GM21717 (cell line): ENCODE measurements around the gene SMIM20.
"Not testable (repeated sequence)": the region's sequence is repeated elsewhere in the genome, so short reads cannot be mapped to it uniquely, and the experiment has no call there.

Source experiments
- ATAC-seq: cut with Tn5 transposase; IDR thresholded peaks from one replicate; pipeline ENCODE4 v1.9.1; 2021; ENCODE audit warnings: mild to moderate bottlenecking, moderate library complexity; ENCODE audit not compliant: unreplicated experiment

SMIM20 gene

DNA sequence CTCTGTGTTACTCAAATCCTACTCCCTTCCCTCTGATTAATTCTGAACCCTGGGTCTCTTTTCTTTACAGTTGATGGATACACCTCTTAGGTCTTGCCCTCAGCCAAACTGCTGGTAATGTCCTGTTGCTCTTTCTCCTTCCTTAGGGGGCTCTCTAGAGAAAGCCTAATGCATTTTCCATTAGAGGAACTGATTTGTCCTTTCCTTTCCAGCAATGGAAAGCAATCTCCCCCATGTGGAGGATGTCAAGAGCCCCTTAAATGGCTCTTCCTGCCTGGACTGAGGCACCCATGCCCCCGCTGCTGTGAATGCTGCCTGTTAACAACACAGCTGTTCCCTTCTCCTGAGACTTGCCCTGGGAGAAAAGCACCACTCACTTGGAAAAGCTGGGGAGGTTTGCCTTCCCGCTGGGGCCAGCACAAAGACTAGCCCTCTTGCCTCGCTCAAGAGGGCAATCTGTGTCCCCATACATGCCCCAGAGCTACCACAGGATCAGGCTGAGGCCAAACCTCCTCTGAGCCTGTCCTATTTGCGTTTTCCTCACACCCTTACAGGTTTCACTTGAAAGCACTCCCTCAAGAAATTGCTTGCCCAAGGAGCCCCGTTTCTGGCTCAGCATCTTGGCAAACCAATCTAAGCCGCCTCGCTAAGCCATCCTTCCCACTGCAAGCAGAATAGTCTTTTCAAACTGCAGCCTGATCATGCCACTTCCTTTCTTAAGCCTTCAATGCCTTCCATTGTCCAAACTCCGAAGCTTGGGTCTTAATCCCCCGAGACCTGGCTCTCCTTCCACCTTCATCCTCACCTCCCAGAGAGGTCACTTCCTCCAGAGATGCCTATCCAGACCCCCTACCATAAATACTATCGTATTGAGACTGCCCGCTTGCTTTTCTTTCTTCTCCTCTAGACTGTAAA, 23.2 kb upstream of the SMIM20 start:
- no peak for ATAC-seq

DNA sequence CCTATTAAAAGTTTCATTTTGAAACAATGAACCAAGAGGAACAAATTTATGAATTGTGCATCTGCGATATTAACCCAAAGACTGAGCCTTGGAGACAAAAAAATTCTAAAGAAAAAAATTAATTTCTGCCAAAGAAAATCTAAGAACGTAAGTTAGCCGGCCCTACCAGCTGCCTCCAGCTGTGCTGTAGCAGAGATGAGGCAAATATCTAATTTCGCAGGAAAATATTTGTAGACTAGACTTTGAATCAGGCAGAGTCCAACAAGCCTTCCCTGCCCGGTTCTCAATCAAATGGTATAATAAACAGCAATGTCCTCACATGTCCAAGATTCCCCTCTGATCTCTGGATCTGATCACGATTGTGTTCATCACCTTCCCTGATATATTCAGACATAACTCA, 21.2 kb upstream of the SMIM20 start:
- ATAC-seq: no peak

DNA sequence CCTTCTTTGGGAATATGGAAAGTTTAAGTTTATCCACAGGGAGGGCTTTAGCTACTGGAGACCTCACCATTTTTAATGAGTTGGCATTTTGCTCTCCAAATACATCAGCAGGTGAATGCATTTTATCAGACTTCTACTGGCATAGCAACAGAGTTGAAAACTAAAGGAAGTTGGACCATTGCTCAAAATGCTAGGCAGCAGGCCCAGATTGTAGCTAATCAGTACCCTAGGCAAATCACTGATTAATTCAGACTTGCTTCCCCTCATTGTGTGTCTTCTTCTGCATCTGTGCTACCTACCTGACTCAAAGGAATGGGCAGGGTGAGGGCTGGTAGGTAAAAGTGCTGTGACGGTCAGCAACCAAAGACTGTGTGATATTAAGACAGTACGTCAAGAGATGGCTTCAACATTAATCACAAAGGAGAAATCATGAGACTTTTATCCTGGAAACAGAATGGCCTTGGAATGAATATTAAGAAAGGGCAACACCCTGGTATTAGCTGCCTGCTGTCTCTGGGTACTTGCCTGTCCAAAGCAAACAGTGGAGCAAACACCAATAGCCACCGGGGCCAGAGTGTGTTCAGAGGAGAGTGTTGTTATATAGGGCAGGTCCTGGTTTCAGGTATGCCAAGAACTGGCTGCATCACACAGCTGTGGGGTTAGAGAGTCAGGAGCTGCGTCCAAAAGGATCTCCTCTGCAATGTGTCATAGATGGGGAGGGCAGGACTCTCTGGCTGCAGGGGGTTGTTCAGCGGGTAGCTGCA, 17.1 kb upstream of the SMIM20 start:
- no peak for ATAC-seq

DNA sequence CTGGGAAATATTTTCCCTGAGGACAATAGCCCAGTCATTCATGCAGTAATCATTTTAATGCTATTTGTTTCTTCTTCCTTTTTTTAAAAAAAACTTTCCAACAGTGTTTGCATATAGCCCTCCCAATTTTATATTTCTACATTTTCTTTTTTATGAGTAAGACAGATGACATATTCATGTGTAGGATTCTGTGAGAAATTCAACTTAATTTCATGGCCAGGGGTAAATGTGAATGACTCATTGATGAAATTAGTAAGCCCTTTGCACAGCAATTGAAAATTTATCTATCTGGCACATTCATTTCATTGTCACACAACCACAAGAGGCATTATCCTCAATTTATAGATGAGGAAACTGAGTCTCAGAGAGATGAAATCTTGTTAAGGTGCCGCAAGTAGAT, 13.7 kb upstream of the SMIM20 start:
- ATAC-seq: no peak

DNA sequence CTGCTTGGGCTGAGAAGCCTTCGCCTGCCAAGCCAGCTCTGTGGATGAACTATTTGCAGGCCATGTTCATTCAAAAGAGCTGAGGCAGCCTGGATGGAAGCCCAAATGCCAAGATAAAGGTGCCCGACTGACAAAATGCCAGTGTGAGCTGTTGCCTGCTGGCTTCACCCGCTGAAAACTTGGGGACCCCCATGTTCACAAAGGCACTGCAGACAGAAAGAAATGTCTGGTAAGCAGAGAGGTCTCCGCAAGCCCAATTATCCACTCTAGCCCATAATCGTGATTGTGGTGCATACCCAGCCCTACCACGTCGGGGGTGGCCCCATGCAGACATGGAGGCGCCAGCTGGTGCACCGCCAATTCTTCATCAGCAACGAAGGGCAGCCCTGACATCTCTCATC, 13.0 kb upstream of the SMIM20 start:
- no peak for ATAC-seq

DNA sequence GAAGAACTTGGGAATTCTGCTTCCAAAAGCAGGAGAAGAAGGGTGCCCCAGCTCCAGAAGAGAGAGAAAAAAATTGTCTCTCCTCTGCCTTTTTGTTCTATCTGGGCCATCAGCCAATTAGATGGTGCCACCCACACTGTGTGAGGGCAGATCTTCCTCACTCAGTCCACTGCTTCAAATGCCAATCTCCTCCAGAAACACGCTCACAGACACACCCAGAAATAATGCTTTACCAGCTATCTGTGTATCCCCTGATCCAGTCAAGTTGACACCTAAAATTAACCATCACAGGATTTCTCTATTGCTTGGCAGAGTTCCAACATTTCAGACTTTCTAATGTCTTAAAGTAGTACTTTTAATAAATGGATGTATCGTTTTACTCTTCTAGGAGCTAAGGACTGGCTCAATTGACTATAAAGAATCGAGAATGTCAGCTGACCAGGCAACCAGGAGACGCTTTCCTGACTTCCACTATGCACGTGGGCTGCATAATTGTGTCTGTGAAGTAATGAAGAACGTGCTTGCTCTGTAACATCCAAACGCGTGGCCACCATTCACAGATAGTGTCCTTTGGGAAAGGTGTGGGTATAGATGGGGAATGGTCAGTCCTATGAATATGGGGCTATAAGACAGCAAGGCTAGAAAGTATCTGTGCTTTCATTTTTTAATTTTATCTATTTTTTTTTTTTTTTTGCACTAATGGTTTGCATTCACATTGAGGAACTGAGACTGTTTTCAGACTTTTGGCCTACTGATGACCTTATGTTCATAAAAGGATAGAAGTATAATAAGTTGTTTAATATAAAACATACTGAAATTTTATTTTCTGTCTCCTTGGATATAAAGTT, 9.9 kb upstream of the SMIM20 start:
- no peak for ATAC-seq

DNA sequence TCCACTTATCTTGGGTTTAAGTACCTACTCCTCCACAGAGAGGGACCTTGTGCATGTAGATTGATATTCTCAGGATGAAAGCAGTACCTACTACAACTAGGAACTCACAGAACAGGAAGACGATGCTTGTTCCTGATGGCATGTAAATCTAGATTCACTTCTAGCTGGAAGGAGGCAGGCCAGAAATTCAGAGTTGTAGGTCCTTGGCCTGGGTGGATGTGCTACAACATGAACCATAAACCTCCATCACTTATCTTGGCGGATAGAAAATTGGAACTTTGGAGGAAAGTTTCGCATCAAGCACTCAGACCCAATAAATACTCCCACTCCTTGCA, 9.3 kb upstream of the SMIM20 start:
- ATAC-seq: no peak

DNA sequence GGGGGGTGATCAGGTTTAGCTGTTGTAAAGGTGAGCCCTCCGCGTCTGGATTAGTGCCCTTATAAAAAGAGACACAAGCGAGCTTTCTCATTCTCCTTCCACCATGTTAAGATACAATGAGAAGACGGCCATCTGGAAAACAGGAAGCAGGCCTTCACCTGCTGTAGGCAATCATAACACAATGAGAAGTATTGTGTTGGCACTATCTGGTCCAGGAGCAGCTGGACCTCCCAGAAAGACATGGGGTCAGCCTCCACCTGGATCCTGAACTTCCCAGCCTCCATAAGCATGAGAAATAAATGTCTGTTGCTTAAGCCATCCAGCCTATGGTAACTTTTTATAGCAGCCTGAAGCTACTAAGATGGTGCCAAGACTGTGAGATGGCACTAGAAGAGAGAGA, 8.6 kb upstream of the SMIM20 start:
- no peak for ATAC-seq

DNA sequence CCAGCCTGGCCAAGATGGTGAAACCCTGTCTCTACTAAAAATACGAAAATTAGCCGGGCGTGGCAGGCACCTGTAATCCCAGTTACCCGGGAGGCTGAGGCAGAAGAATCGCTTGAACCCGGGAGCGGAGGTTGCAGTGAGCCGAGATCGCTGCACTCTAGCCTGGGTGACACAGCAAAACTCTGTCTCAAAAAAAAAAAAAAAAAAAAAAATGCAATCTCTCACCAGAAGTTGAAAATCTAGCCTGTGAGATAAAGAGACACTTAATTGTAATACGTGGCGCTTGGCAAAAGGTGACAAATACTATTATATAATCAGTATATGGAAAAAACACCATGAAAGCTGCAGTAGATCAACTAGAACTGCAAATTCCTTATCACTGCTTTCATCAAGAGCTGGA, 7.9 kb upstream of the SMIM20 start:
- ATAC-seq: not testable (repeated sequence)

DNA sequence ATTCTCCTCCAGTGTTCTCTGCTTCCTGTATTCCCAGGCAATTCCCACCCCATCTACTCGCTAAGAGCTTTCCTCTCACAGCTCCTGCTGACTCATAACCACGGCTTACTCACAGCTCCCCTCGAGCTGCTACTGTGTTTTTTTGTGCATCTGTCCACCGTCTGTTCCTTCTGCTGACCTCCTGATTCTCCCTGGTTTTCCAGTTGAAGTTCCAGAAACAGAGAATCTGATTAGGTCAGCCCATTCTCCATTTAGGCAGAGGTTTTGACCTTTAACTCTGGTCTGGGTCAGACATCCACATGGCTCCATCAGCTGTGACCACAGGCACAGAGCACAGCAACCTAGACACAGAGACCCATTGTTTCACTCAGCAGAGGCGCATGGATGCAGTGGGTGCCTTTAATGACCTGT, 5.5 kb upstream of the SMIM20 start:
- ATAC-seq: no peak

DNA sequence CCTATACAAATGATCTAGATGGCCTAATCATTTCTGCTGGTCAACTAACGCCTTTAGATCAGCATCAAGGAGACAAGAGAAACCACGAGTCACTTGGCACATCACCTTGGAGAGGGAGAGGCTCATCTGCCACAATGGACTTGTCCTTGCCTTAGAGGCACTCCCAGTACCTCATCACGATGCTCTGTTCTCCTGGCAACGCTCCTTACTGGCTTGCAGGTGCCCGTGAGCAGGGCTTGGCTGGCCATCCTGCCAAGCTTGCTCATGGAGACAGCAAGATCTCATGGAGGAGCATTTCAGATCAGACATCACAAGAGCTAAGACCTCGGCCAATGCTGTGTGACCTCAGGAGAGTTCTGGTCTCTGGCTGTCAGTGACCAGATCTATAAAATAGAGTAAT, 2.7 kb upstream of the SMIM20 start:
- no peak for ATAC-seq

DNA sequence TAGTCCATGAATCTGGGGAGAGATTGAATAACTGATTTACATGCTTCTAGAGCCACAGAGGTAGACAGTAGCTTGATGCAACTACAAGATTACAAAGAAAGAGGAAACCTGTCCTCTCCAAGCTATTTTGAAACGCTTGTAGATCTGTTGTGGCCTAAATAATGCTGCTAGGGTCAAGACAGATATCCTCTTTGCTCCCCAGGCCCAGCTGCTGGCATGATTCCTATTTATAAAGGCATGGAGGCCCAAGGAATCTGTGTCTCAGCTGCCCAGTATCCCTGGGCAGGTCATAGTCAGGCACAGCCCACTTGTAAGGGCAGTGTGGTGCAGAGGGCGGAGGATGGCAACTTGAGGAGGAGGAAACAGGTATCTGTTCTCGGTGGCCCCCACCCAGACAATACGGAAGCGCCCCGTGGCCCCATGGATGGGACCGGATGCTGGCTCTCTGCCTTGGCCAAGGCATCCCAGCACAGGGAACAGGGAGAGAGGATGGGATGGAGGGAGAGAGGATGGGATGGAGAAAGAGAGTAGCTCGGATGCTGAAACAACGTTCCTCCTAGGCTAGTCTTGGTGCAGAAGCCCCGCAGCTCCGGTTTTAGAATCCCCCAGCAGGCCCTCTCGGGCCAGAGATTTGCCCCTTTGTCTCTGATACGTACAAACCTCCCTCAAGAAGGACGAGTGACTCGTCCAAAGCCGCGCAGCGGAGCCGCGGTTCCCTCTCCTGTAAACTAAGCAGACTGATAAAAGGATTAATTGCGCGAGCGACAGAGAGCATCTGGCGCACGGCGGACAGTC, 767 bp upstream of the SMIM20 start:
- ATAC-seq: peak; percentile 29

DNA sequence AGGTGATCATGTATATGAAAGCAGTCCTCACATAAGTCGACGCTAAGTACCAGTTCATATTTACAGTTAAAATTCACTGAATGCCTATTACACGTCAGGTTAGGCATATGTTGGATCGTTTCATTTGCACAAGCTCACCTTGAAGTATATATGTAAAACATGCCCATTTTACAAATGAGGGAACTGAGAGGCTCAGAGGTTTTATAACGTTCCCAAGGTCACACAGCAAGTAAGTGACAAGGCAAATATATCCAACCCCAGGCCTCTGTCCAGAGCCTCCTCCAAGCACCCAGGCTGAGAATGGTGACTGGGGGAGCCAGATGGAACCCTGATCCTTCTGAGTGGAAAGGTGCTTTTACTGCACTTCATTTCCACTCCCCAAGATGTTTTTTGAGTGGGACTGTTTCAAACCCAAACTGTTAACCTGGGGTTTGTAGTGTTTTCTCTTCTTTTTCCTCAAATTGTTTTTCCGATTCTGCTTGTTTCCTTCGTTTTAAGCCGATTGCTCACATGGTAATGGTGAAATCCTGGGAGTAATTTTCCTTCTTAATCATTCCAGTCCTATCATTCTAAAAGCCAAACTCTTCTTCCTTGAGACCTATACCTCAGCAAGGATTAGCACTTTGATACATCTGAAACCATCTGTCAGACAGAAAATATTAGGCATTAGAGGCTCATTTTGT, 791 bp downstream of the SMIM20 start:
- ATAC-seq: peak; percentile 3

DNA sequence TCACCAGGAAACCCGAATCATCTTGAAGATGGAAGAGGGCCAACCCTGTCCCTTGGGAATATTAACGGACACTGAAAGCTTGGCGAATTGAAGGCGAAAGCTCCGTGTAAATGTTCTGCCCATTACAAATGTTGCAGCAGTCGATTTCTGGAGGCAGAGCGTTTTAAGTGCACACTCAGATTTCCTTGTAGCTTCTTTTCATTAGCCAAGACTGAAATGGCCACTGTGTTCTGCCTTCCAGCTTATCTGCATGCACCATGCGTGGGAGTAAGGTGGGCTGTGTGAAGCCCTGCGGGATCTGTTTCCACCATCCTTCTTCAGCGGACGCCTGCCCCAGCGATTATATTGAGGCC, 1.3 kb downstream of the SMIM20 start:
- ATAC-seq: no peak

DNA sequence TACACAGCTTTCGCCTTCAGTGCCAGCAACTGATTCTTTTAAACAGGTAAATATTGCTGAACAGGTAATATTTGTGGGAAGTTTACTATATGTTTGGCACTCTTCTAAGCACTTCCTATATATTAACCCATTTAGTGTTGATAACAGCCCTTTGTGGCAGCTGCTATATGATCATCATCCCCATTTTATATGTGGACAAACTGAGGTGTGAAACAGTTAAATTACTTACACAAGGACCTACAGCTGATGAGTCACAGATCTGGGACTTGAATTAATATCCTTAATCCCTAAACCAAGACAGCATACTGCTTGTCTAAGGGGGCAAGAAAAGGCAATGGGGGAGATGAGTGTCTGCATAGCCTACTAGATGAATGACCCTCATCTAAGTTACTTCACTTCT, 2.9 kb downstream of the SMIM20 start:
- no peak for ATAC-seq

DNA sequence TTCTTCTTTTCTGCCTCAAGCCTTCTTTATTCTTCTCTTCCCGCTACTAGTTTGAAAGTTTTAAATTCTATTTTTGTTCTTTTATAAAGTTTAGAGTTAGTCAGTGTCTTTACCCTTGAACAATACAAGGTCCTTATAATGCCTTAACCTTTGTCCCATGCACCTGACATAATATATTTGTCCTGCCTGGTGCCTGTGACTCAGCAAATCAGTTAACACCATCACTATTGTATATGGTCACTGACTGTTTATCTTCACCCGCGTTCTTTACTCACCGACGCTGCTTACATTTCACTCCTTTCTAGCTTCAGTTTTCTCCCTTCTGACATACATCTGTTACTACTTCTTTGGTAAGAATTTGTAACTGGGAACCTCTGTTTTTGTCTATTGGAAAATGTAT, 5.7 kb downstream of the SMIM20 start:
- no peak for ATAC-seq

DNA sequence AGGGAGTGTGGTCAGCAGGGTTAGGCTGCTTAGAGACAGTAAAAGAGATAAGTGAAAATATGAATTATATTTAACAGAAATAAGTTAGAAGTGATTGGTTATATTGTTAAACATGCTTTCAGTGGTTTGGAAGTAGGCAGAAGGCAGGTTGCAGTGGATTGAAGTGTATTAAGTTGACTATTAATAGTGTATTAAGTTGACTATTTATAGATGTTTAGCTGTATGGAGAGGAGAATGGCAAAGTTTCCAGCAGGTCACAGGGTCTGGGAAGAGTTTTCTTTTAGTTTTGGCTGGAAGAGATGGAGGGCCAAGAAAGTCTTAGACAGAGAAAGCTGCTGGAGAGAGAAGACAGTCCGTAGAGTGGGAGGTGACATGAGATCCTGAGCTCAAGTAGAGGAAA, 7.9 kb downstream of the SMIM20 start:
- no peak for ATAC-seq

DNA sequence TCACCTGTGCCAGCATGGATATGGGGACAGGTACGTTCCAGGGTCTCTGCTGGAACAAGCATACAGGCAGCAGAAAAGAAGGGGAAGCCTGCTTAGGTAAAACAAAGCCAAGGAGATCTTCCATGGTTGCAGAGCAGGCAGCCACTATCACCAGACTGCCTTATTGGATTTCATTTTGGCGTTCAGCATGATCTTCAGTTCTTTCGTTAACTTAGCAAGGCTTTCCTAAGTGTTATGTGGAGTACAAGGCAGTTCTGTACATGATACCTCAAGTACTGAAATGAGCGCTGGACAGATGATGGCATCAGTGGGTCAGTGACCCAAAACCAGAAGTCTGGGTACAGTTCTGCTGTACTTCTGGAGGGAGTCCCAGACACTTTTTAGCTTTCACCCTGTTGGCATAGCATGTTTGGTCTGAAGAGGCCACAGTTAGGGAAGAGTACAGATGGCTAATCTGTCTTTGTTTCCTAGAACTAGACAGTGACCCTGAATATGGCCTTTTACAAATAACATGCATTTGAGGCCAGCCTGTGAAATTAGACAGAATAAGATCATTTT, 8.9 kb downstream of the SMIM20 start:
- ATAC-seq: no peak

DNA sequence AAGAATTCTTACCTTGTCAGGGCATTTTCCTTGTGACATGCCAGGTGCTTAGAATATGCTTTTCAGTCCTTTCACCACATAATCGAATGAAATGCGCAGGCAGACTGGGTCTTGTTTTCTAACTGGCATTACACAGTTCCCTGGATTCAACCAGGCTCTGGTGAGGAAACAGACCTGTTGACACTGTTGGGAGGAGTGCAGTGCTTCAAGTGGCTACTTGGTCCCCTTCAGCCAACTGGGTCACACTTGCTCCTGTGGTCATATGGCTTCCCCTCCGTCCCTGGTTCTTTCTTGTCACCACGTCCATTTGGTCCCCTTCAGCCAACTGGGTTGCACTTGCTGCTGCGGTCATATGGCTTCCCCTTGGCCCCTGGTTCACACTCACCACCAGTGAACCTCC, 9.7 kb downstream of the SMIM20 start:
- no peak for ATAC-seq
